Measurements from ENCODE around the gene SDK1.

GRCh38 chr7:4049202-4049601 lies 748.1 kb downstream of the SDK1 start:
- TF ChIP-seq CTCF (IDR thresholded peaks at IDR 0.05; ENCODE audit: low read depth, low read length, missing input control), result no peak
- TF ChIP-seq SP1 (IDR thresholded peaks at IDR 0.05), result no peak
- no peak for TF ChIP-seq HNF4G (IDR thresholded peaks at IDR 0.05)
- no peak for TF ChIP-seq RAD21 (IDR thresholded peaks at IDR 0.05)
- TF ChIP-seq GABPA (IDR thresholded peaks at IDR 0.05 in 1 of 2, conservative IDR thresholded peaks at IDR 0.05 in 1 of 2), result no peak
- TF ChIP-seq FOXA1 (IDR thresholded peaks at IDR 0.05), result no peak
- TF ChIP-seq REST (IDR thresholded peaks at IDR 0.05), result no peak
- no peak for TF ChIP-seq TAF1 (conservative IDR thresholded peaks at IDR 0.05)

All from liver (tissue), 3 donors.